AG10803 (cell line): ENCODE measurements around the gene FOXP3.
"Not testable (repeated sequence)": the region's sequence is repeated elsewhere in the genome, so short reads cannot be mapped to it uniquely, and the experiment has no call there.

Experiments
- DNase-seq: peaks from one replicate; pipeline ENCODE4 v3.0.0; 2010; ENCODE audit warnings: low read depth
- H3K4me3 ChIP-seq: 2 replicates; pipeline ENCODE4 v1.5.1; 2011; ENCODE audit warnings: mild to moderate bottlenecking, low read length, control low read depth
- TF ChIP-seq, protein P1 (sequence below): conservative IDR thresholded peaks from 2 replicates; pipeline ENCODE4 v1.5.1; 2011; ENCODE audit warnings: mild to moderate bottlenecking, low read length, control low read depth, inconsistent platforms

The FOXP3 gene

GRCh38 chrX:49264460-49264859 lies at the start of gene FOXP3:
Gene FOXP3, minus strand, starts transcription at chrX:49264710. Its CDS starts 6,205 bp downstream, at chrX:49258505.
- no peak for DNase-seq
- H3K4me3 ChIP-seq, result no peak within 1 kb of the TSS
- TF ChIP-seq, protein P1, sequence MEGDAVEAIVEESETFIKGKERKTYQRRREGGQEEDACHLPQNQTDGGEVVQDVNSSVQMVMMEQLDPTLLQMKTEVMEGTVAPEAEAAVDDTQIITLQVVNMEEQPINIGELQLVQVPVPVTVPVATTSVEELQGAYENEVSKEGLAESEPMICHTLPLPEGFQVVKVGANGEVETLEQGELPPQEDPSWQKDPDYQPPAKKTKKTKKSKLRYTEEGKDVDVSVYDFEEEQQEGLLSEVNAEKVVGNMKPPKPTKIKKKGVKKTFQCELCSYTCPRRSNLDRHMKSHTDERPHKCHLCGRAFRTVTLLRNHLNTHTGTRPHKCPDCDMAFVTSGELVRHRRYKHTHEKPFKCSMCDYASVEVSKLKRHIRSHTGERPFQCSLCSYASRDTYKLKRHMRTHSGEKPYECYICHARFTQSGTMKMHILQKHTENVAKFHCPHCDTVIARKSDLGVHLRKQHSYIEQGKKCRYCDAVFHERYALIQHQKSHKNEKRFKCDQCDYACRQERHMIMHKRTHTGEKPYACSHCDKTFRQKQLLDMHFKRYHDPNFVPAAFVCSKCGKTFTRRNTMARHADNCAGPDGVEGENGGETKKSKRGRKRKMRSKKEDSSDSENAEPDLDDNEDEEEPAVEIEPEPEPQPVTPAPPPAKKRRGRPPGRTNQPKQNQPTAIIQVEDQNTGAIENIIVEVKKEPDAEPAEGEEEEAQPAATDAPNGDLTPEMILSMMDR, result no peak

GRCh38 chrX:49312176-49312575 lies 47.7 kb upstream of the FOXP3 start:
- H3K4me3 ChIP-seq, result no peak overlapping the region
- DNase-seq, result no peak
- TF ChIP-seq, protein P1, result no peak

- DNase-seq, result no peak
- no peak overlapping the region for H3K4me3 ChIP-seq
- TF ChIP-seq, protein P1, result no peak
Observed at GRCh38 chrX:49310371-49310770, 45.9 kb upstream of the FOXP3 start.

DNA sequence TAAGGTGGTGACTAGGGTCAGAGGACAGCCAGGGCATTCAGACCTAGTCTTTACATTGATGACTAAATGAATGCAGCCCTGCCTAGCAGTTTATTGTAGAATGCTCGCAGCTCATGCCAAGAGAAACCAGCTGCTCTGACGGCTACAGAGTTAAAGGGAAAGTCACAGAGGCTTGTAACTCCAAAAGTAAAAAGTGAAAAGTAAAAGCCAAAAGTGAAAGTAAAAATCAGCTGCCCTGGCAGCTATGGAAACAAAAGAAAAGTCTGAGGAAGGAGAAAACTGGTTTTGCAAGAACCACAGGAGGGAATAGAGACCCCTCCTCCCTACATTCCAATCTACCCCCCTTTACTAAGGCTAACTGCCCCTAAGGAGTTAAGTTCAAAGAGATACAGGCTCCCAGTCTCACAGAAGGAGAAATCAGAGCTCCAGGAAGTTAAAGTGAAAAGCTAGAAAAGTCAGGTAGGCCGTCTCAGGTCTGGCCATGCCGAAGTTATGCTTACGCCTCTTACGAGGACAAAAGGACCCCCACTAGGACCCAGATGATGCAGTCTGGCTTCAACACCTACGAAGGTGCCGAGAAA lies 45.0 kb upstream of the FOXP3 start:
- H3K4me3 ChIP-seq, result peak overlapping the region; percentile 52
- TF ChIP-seq, protein P1, result no peak

DNA sequence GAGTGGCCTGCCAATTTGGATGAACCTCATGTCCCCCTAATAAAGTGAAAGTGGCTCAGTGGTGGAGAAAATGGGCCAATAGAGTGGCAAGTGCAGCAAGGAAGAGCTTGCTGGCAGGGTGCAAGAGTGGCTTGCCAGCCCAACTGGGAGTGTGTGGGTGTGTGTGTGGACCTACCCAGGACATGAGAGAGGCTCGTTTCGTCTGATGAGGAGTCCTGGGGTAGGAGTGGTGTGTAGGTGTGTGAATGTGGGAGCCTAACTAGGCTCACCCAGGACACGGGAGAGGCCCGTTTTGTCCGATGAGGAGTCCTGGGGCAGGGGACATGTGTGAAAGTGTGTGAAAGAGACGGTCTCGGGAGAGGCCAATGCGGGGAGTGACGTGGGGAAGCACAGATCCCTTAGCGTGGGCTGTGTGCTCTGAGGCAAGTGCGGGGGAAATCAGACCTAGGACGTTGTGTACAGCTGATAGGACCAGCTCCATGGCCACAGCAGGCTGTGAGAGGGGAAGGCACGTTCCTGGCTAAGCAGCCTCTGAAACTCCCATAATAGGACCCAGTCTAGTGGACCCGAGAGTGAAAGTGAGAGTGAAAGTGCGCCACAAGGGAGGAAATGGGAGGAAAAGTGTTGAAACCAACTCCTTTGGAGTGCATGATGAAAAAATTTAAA lies 44.2 kb upstream of the FOXP3 start:
- peak overlapping the region; percentile 52 for H3K4me3 ChIP-seq
- DNase-seq, result peak; percentile 12
- TF ChIP-seq, protein P1, result no peak

More for the DNA sequence above, 45.0 kb upstream of the FOXP3 start:
- DNase-seq, result peak; percentile 5

- DNase-seq, H3K4me3 ChIP-seq: not testable (repeated sequence)
Observed at GRCh38 chrX:49307775-49308174, 43.3 kb upstream of the FOXP3 start.

- no peak within 1 kb of the TSS for H3K4me3 ChIP-seq
- TF ChIP-seq, protein P1, result no peak
- no peak for DNase-seq
Observed at GRCh38 chrX:49303346-49303745, 38.8 kb upstream of the FOXP3 start, which contains the start of gene GAGE10. Gene GAGE10, plus strand, starts transcription at chrX:49303646. Its CDS starts 1,214 bp downstream, at chrX:49304860.
